GM21723 (cell line): Measurements from ENCODE around the gene PRIM2.
"Not testable (repeated sequence)": the region's sequence is repeated elsewhere in the genome, so short reads cannot be mapped to it uniquely, and the experiment has no call there.

Source experiments
- ATAC-seq: cut with Tn5 transposase; IDR thresholded peaks from one replicate; pipeline ENCODE4 v1.9.1; 2021; ENCODE audit warnings: mild to moderate bottlenecking, moderate library complexity; ENCODE audit not compliant: unreplicated experiment

Gene PRIM2, protein sequence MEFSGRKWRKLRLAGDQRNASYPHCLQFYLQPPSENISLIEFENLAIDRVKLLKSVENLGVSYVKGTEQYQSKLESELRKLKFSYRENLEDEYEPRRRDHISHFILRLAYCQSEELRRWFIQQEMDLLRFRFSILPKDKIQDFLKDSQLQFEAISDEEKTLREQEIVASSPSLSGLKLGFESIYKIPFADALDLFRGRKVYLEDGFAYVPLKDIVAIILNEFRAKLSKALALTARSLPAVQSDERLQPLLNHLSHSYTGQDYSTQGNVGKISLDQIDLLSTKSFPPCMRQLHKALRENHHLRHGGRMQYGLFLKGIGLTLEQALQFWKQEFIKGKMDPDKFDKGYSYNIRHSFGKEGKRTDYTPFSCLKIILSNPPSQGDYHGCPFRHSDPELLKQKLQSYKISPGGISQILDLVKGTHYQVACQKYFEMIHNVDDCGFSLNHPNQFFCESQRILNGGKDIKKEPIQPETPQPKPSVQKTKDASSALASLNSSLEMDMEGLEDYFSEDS

DNA sequence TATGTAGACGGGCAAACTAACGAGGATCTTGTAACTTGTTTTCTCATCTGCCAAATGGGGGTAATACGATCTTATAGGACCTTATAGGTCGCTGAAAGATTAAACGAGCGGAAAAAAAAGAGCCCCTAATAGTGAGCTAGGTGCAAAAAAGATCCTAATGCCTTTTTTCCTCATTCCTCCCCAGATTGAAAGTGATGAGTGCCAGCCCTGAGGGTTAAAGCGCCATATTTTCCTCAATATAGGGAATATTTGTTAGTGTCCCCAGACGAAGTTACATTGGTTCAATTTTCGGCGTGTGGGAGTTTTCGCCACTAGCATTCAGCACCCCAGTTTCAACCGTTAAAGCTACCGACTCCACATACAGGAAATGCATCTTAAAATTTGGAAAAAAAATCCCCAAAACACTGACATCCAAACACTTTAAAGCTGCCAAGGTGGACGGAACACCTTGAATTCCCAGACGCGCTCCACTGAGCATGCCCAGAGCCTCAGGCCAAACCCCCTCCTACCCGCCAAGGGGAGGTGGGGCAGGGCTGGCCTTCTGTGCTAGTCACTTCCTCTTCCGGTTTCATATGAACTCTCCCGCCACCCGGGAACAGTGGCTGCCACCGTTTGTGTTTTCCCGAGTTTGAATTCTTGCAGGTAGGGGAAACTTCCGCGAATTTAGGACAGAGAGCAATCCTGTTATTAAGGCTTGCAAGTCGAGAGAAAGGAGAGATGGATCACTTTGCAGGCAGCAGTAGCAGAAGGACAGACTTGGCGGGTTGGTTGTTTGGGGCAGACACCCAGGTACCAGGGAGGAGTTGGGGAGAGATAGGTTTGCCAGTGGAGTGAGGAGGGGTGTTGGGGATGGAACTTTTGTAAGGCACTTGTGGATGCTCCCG, at the start of gene PRIM2:
Gene PRIM2, plus strand, starts transcription at position 571 of the 884 bp plus-strand sequence. CDS start 816 bp downstream, outside the sequence.
- ATAC-seq = peak; percentile 91

DNA sequence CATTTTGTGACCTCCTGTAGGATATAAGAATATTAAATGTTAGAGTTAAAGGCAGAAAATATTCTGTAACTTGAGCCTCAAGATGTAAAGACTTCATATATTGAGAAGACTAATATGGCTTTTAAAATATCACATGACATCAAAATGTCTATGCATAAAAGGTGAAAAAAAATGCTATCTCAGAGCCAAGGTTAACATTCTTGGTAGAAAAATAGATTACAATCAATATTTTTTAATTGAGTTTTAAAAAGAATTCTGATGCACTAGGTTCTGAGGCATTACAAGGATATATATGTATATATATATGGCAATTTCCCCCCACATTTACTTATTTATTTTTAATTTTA, 49.2 kb upstream of the PRIM2 start:
- ATAC-seq = no peak

DNA sequence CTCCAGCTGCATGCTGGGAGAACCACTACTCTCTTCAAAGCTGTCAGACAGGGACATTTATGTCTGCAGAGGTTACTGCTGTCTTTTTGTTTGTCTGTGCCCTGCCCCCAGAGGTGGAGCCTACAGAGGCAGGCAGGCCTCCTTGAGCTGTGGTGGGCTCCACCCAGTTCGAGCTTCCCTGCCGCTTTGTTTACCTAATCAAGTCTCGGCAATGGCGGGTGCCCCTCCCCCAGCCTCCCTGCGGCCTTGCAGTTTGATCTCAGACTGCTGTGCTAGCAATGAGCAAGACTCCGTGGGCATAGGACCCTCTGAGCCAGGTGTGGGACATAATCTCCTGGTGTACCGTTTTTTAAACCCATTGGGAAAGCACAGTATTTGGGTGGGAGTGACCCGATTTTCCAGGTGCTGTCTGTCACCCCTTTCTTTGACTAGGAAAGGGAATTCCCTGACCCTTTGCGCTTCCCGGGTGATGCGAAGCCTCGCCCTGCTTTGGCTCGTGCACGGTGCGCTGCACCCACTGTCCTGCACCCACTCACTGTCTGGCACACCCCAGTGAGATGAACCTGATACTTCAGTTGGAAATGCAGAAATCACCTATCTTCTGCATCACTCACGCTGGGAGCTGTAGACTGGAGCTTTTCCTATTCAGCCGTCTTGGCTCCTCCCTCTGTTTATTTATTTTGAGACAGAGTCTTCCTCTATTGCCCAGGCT, 43.2 kb upstream of the PRIM2 start:
- not testable (repeated sequence) for ATAC-seq

DNA sequence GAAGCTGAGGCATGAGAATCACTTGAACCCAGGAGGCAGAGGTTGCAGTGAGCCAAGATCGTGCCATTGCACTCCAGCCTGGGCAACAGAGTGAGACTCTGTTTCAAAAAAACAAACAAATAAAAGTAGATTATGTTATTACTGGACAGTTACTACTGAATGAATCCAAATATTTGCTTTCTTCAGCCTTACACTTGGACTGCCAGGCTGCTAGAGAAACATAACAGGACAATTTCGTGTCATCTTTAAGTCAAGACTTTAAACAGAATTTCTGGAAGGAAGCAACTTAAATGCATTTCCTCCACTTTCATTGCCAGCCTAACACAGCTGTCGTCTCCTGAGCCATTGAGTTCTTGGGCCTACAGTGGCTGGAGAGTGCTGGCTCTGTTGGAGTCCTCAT, 42.0 kb upstream of the PRIM2 start:
- ATAC-seq = no peak

DNA sequence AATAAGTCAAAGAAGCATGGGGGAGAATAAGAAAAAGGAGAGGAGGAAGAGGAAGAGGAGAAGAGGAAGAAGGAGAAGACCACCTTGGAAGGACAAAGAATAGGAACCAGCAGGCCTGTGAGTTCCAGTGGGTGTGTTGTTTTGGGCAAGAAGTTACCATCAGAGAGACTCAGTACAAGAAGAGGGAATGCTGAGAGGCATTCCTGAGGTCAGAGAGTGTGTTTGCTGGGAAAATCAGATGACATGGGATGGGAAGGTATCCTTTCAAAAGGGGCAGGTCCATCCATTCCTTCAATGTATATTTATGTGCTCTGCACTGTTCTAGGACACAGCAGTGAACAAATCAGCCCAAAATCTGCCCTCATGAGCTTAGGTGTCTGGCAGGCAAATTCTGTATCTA, 40.5 kb upstream of the PRIM2 start:
- ATAC-seq = no peak

DNA sequence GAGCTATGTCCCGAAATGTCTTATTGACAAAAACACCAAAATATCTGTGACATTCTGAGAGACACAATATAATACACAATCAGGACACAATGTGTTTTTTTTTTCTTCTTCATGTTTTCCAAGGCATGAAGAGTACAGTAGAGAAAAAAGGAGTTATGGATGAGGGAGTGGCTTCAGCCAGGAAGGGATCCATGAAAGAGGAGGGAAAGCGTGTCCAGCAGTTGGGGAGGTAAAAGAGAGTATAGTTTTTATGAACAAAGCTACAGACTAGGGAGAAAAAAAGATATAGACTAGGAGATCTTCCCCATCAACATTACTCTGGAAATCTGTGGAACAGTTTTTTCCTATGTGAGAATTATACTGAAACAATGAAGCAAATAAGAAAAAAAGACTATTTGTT, 38.9 kb upstream of the PRIM2 start:
- no peak for ATAC-seq

GRCh38 chr6:57279013-57279412, 38.4 kb upstream of the PRIM2 start:
- no peak for ATAC-seq

DNA sequence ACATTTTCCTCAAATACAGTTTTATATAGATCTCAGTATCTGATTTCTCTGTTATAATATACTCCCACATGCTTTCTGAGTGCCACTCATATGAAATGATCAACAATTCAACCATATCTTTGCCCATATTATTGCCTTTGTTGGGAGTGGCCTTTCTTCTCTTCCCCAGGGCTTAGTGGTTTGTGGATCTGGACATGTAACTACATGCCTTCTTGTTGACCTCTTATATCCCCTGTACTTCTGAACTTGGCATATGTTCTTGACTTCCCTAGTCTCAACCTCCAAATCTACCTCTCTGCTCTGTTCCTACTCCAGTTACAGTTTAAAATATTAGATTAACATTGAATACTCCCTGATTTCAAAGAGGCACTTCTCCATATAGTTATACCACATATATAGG, 34.3 kb upstream of the PRIM2 start:
- ATAC-seq = no peak

DNA sequence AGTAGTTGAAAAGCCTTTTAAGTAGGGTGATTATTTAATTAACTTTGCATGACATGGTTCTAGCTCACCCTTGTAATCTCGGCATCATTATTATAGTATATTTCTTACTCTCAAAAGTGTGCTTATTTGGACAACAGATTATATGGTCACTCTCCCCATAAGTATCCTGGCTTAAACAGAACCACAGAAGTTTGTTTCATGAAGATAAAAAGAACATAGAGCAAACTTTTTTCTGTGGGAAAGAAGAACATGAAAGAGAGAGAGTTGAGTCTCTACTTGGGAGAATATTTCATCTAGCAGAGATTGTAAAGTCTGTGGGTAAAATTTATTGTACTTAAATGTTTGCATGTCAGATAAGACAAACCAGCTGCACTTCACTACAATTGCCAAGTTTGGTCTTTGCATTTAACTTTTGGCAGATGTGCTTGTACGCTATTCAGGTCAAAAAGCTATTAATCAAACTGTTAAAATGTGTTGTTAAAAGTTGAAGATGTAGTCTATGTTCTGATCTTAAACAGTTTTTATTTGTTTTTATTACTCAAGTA, 33.4 kb upstream of the PRIM2 start:
- no peak for ATAC-seq

- ATAC-seq = not testable (repeated sequence)
Measured at GRCh38 chr6:57288136-57288535, 29.3 kb upstream of the PRIM2 start.

GRCh38 chr6:57293472-57293871, 24.0 kb upstream of the PRIM2 start:
- ATAC-seq = not testable (repeated sequence)

- ATAC-seq = no peak
Measured at GRCh38 chr6:57294862-57295445, 22.5 kb upstream of the PRIM2 start.

GRCh38 chr6:57297505-57297904, 19.9 kb upstream of the PRIM2 start:
- no peak for ATAC-seq

GRCh38 chr6:57298741-57299140, 18.7 kb upstream of the PRIM2 start:
- no peak for ATAC-seq

GRCh38 chr6:57301757-57302156, 15.7 kb upstream of the PRIM2 start:
- ATAC-seq = no peak

- ATAC-seq = no peak
Measured at GRCh38 chr6:57302477-57302876, 15.0 kb upstream of the PRIM2 start.

DNA sequence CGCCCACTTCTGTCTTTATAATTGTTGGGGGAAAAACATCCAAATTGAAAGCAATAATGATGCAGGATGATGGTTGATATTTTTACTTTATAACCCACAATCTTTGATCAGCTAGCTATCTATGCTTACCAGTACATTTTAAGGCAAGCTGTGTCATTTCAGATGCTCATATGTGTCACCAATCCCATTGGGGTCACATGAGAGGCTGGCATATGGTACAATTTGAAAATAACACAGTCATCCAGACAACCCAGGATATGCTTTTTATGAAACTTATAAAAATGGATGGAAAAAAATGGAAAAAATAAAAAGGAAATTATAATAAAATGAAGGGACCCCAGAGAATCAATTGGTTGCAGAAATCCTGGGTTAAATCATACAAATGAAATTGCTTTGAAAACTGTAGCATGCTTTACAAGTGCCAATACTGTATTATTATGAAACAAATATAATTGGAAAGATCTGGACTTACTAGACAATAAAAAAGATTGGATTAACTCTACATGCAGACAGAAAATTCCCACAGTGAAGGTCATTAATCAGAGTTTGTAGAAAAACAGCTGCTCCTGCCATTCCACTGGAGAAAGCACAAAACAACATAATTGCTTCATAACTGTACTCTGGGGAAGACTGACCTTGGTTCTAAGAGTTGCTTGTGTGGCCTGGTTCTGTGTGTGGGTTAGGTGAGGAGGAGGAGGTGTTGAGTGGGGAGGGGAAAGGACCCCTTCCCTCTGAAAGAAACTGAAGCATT, 13.3 kb upstream of the PRIM2 start:
- no peak for ATAC-seq

DNA sequence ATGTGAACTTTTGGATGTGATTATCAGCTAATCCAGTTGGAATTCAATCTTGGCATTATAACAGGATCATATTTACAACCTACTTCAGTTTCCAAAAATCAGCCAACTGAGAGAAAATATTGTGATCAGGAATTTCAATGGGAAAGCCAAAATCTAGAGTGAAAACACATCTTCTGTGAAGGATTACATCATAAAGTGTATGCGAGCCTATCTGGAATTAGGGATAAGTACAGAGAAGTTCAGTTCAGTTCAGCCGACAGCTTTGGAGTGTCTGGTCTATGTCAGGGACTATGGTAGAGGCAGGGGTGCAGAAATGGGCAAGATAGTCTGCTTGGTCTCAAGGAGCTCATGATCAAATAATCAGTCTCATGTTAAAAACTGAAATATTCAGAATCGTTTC, 12.3 kb upstream of the PRIM2 start:
- ATAC-seq = no peak

DNA sequence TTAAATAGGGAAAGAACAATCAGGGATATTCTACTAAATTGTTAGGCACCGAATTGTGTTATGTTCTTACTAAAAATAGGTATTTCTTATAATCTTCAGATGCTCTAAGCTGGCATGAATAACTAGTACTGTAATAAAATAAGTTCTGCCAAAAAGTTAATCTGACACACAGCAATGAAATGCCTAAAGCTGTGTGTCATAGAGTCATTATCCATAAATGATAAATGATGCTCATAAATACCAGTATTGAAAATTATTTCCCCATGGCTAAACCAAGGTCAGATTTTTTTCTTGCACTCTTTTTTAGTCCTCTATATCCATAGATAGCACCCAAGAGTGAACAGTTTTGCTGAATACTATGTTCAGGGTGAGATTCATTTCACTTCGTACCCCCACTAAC, 11.7 kb upstream of the PRIM2 start:
- no peak for ATAC-seq

DNA sequence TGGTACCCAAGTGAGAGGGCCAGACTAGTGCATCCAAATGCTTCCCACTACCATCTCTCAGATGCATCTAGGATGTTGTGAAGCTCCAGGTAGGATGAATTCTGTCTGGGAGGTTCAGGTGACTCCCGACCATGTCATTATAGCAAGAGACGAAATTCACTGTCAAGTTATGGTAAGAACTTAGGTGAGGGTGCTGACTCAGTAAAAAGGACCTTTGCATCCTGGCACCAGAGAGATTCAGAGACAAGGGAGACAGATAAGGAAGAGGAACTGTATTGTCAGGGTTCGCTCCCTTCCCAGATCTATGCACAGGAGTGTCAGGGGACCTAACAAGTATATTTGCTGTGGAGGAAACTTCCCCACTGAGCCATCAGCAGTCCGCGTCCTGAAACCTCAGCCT, 11.2 kb upstream of the PRIM2 start:
- no peak for ATAC-seq
